GM19455 (cell line): Measurements from ENCODE around the gene HM13.
A peak's percentile ranks its signal among the peaks of the same experiment; 100 is the strongest.
"Not testable (repeated sequence)": the region's sequence is repeated elsewhere in the genome, so short reads cannot be mapped to it uniquely, and the experiment has no call there.

Source experiments
- ATAC-seq: cut with Tn5 transposase; IDR thresholded peaks from one replicate; pipeline ENCODE4 v1.9.1; 2021; ENCODE audit not compliant: unreplicated experiment

HM13 gene

GRCh38 chr20:31566658-31567379 lies 52.6 kb downstream of the HM13 start:
- ATAC-seq, result no peak

GRCh38 chr20:31567380-31567720 lies 53.1 kb downstream of the HM13 start:
- ATAC-seq, result no peak

GRCh38 chr20:31568041-31568731 lies 53.9 kb downstream of the HM13 start:
- ATAC-seq, result no peak

GRCh38 chr20:31568773-31569162 lies 54.5 kb downstream of the HM13 start:
- no peak for ATAC-seq

GRCh38 chr20:31569163-31570020 lies 55.1 kb downstream of the HM13 start:
- ATAC-seq, result no peak

GRCh38 chr20:31570021-31570463 lies 55.8 kb downstream of the HM13 start:
- no peak for ATAC-seq

- no peak for ATAC-seq
These were observed 56.7 kb downstream of the HM13 start for GRCh38 chr20:31570735-31571617.

- no peak for ATAC-seq
These were observed 57.9 kb downstream of the HM13 start for GRCh38 chr20:31572042-31572700.

GRCh38 chr20:31572701-31573554 lies 58.7 kb downstream of the HM13 start:
- peak; percentile 73 for ATAC-seq

- ATAC-seq, result peak; percentile 15
These were observed 59.5 kb downstream of the HM13 start for GRCh38 chr20:31573555-31574321.

- not testable (repeated sequence) for ATAC-seq
These were observed 60.7 kb downstream of the HM13 start for GRCh38 chr20:31574986-31575385.

- no peak for ATAC-seq
These were observed 62.5 kb downstream of the HM13 start for GRCh38 chr20:31576751-31577150.

- ATAC-seq, result no peak
These were observed 63.0 kb downstream of the HM13 start for GRCh38 chr20:31577194-31577593.

GRCh38 chr20:31578448-31579138 lies 64.4 kb downstream of the HM13 start:
- no peak for ATAC-seq

- ATAC-seq, result no peak
These were observed 65.0 kb downstream of the HM13 start for GRCh38 chr20:31579245-31579644.

GRCh38 chr20:31579941-31580651 lies 65.9 kb downstream of the HM13 start:
- not testable (repeated sequence) for ATAC-seq

- ATAC-seq, result no peak
These were observed 66.5 kb downstream of the HM13 start for GRCh38 chr20:31580706-31581105.
